CD1c-positive myeloid dendritic cell (primary cell): ENCODE data around the gene NLRP9.
A peak's percentile ranks its signal among the peaks of the same experiment; 100 is the strongest.
"Not testable (repeated sequence)": the region's sequence is repeated elsewhere in the genome, so short reads cannot be mapped to it uniquely, and the experiment has no call there.

Source experiments
- DNase-seq: peaks from one replicate; pipeline ENCODE4 v3.0.0-alpha.2; 2016; ENCODE audit errors: extremely low spot score

The NLRP9 gene

GRCh38 chr19:55738302-55738701 lies at the start of gene NLRP9:
NLRP9 (minus strand) TSS chr19:55738402; CDS start chr19:55738374, 28 bp downstream.
- no peak for DNase-seq

GRCh38 chr19:55781112-55781511 lies 42.9 kb upstream of the NLRP9 start:
- DNase-seq: no peak

- DNase-seq: no peak
Measured at GRCh38 chr19:55778331-55778730, 40.1 kb upstream of the NLRP9 start.

GRCh38 chr19:55777528-55777927 lies 39.3 kb upstream of the NLRP9 start:
- DNase-seq: no peak

GRCh38 chr19:55769632-55770031 lies 31.4 kb upstream of the NLRP9 start:
- not testable (repeated sequence) for DNase-seq

GRCh38 chr19:55768818-55769217 lies 30.6 kb upstream of the NLRP9 start, which contains the start of gene RFPL4AL1:
RFPL4AL1 (plus strand) TSS chr19:55769118; CDS start chr19:55771805, 2,687 bp downstream.
- not testable (repeated sequence) for DNase-seq

- DNase-seq: peak; percentile 54
Measured at GRCh38 chr19:55766466-55766865, 28.3 kb upstream of the NLRP9 start.

- not testable (repeated sequence) for DNase-seq
Measured at GRCh38 chr19:55758797-55759196, 20.6 kb upstream of the NLRP9 start, which contains the start of gene RFPL4A. RFPL4A (plus strand) TSS chr19:55759097; CDS start chr19:55761801, 2,704 bp downstream.

- not testable (repeated sequence) for DNase-seq
Measured at GRCh38 chr19:55756808-55757207, 18.6 kb upstream of the NLRP9 start.

- no peak for DNase-seq
Measured at GRCh38 chr19:55753401-55753800, 15.2 kb upstream of the NLRP9 start.

GRCh38 chr19:55750715-55751114 lies 12.5 kb upstream of the NLRP9 start:
- no peak for DNase-seq

GRCh38 chr19:55730378-55730777 lies 7.8 kb downstream of the NLRP9 start:
- DNase-seq: not testable (repeated sequence)

GRCh38 chr19:55723491-55723890 lies 14.7 kb downstream of the NLRP9 start:
- no peak for DNase-seq

- DNase-seq: no peak
Measured at GRCh38 chr19:55720801-55721200, 17.4 kb downstream of the NLRP9 start.

- no peak for DNase-seq
Measured at GRCh38 chr19:55720214-55720746, 17.9 kb downstream of the NLRP9 start.

- not testable (repeated sequence) for DNase-seq
Measured at GRCh38 chr19:55717879-55718711, 20.1 kb downstream of the NLRP9 start.

- DNase-seq: no peak
Measured at GRCh38 chr19:55717251-55717650, 21.0 kb downstream of the NLRP9 start.

GRCh38 chr19:55716531-55716930 lies 21.7 kb downstream of the NLRP9 start:
- DNase-seq: no peak

GRCh38 chr19:55712804-55713631 lies 25.2 kb downstream of the NLRP9 start:
- no peak for DNase-seq

- no peak for DNase-seq
Measured at GRCh38 chr19:55711719-55712118, 26.5 kb downstream of the NLRP9 start.

- DNase-seq: no peak
Measured at GRCh38 chr19:55705972-55706371, 32.2 kb downstream of the NLRP9 start.
